Esophagus mucosa (tissue), 1 donor: Measurements from ENCODE around the gene SH2B2. TPM values are rescaled to one million over a fixed set of nuclear protein-coding genes. Genes with fewer than 3 reads are reported as not detected.
A peak's percentile ranks its signal among the peaks of the same experiment; 100 is the strongest.
"Not testable (repeated sequence)": the region's sequence is repeated elsewhere in the genome, so short reads cannot be mapped to it uniquely, and the experiment has no call there.

ENCODE experiments used
- ATAC-seq: fragments of 200-7000 bp; cut with Tn5 transposase; one replicate; pipeline ENCODE4 v1.9.1; 2020
- total RNA-seq: library from RNA; stranded (reverse); gene quantifications from one replicate; pipeline ENCODE4 v1.2.4, GENCODE V29; 2023
- donor health status: DM: yes; HTN: yes; CAD: no.

The SH2B2 gene
- total RNA-seq, 1 donor from 2014 or later, result 1.1 TPM

GRCh38 chr7:102306916-102307677 is 20.4 kb downstream of the SH2B2 start:
- peak; percentile 62 for ATAC-seq

- no peak for ATAC-seq
Observed at GRCh38 chr7:102310414-102310815, 23.7 kb downstream of the SH2B2 start.

- ATAC-seq, result no peak
Observed at GRCh38 chr7:102312317-102312716, 25.6 kb downstream of the SH2B2 start.

- no peak for ATAC-seq
Observed at GRCh38 chr7:102313997-102314780, 27.5 kb downstream of the SH2B2 start.

GRCh38 chr7:102317231-102318059 is 30.8 kb downstream of the SH2B2 start:
- no peak for ATAC-seq

- peak; percentile 69 for ATAC-seq
Observed at GRCh38 chr7:102318482-102318971, 31.9 kb downstream of the SH2B2 start.

- ATAC-seq, result no peak
Observed at GRCh38 chr7:102319671-102320070, 33.0 kb downstream of the SH2B2 start.

GRCh38 chr7:102320181-102320580 is 33.5 kb downstream of the SH2B2 start:
- ATAC-seq, result no peak

GRCh38 chr7:102320601-102321350 is 34.1 kb downstream of the SH2B2 start:
- no peak for ATAC-seq

GRCh38 chr7:102321351-102322201 is 34.9 kb downstream of the SH2B2 start:
- peak; percentile 71 for ATAC-seq

GRCh38 chr7:102322202-102322715 is 35.6 kb downstream of the SH2B2 start:
- ATAC-seq, result no peak

GRCh38 chr7:102323914-102324195 is 37.2 kb downstream of the SH2B2 start:
- no peak for ATAC-seq

GRCh38 chr7:102325106-102325505 is 38.4 kb downstream of the SH2B2 start:
- not testable (repeated sequence) for ATAC-seq

- no peak for ATAC-seq
Observed at GRCh38 chr7:102326157-102326889, 39.7 kb downstream of the SH2B2 start.

- ATAC-seq, result not testable (repeated sequence)
Observed at GRCh38 chr7:102327183-102327582, 40.5 kb downstream of the SH2B2 start.

- ATAC-seq, result not testable (repeated sequence)
Observed at GRCh38 chr7:102328863-102329262, 42.2 kb downstream of the SH2B2 start.

GRCh38 chr7:102329366-102329765 is 42.7 kb downstream of the SH2B2 start:
- not testable (repeated sequence) for ATAC-seq

GRCh38 chr7:102330666-102331460 is 44.2 kb downstream of the SH2B2 start:
- ATAC-seq, result not testable (repeated sequence)

- ATAC-seq, result not testable (repeated sequence)
Observed at GRCh38 chr7:102335574-102335973, 48.9 kb downstream of the SH2B2 start.
